SHP77 treated with DMSO at 0.1 percent for 48 hours (cell line): Measurements from ENCODE around the gene FREM2.

ENCODE experiments used
- DNase-seq: peaks from one replicate; lab custom pipeline; 2025; lab: John Stamatoyannopoulos, UW

The FREM2 gene

DNA sequence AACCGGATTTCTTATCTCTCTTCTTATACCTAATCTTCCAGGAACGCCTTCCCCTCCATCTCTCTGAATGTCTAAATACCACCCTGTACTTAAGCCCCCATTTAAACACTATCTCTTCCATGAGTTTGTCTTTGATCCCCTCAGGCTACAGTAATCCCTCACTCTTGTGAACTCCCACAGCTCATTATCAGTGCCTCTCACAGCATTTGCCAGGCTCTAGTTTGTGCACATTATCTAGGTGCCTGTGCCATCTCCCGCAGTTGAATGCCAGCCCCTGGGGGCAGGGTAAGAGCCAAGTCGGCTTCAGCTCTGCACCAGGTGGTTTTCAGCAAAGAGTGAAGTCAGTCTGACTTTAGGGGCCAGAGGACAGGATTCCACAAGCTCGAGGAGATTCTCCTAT lies 71.4 kb downstream of the FREM2 start:
- no peak for DNase-seq

DNA sequence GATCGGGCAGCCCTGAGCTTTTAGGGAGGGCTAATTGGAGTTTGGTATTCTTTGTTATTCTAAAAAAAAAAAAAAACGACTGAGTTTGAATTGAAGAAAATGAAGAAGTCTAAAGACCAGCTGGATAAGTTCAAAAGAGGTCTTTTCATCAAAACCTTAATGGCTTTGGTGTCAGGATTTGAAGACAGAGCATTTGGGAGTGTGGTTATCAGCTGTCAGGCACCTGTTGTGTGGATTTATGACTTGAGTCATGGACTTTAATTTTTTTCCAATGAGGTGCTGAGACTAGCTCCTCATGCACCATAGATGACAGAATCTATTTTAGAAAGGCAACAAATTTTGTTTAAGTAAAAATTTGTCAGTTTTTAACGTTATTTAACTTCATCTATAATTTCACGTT lies 72.5 kb downstream of the FREM2 start:
- DNase-seq: no peak

DNA sequence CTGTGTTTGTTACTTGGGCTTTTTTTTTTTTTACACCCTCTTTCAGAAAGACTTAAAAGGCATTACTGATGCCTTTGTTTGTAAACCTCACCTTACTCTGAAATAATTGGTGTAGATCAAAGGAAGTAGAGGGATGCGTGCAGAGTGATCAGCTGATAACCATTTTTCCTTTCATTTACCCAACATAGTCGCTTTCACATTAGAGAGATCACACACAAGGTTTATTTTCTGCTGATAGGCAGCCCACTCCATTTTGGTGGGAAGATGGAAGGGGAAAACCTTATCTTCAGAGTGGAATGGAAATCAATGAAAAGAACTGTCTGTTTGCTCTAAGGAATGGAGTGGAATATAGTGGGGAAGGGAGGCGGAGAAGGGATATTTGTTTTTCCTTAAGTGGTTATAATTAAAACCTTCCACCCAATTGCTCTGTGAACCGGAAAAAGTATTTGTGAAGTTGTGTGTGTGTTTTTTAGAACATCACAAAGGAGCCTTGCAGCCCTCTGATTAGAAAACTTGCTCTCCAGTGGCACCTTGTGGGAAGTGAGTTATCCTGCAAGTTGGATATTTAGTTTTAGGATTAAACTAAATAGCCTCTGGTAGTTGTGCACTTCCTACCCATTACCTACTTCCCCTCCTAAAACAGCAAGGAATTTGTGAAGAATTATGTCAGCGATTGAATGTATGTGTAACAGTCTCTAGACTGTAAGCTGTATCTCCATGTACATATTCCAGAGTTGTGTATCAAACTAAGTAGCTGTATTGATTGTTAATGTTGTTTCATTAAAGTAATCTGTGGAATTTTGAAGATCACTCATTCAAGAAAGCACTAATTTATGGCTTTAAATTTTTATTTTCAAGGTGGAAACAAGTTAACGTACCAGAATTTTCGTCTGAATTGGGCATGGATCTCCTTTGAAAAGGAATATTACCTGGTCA lies 76.8 kb downstream of the FREM2 start:
- DNase-seq: peak; percentile 23

DNA sequence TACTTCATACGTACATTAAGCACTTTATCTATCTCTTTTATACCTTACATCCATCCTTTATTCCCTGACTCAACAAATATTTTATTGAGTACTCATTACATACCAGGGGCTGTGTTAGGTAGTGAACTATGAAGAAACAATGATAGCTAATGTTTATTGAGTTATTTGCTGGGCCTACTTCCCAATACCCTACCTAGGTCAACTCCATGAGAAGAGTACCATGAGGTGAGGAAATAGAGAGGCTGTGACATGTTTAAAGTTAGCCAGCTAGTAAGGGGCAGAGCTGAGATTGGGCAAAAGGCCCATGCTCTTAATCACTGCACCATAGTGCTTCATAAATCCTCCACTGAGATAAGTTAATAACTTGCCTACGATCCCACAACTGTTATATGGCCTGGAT lies 79.9 kb downstream of the FREM2 start:
- DNase-seq: no peak

DNA sequence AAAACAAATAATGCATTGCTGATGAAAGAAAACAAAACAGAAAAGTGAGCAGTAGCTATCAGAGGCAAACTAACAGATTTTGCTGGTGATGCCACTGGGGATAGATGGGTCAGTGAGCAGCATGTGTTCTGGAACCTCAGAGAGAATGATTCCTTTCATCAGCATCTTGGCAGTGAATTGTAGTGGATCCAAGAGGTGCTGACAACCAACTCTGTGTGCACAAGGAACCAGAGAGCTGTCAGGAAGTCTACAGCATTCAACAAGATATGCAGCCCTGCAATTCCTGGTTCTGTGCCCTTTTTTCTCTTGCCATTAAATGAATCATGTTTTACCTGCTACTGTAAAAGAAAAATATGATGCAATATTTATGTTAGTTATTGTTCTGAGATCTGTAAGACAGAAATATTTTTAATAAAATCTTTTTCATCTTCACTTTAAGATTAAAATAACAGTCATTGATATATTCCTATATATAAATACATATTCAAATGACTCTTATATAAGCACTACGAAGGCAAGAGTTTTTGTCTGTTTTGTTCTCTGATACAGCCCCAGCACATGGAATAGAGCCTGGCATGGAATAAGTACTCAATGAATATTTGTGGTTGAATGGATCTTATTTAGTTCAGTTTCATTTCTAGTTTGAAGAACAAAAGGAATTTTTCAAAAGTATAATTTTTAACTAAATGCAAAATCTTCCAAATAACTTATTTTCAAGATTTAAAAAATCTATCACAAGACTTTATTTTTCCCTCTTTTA lies 80.8 kb downstream of the FREM2 start:
- DNase-seq: no peak

DNA sequence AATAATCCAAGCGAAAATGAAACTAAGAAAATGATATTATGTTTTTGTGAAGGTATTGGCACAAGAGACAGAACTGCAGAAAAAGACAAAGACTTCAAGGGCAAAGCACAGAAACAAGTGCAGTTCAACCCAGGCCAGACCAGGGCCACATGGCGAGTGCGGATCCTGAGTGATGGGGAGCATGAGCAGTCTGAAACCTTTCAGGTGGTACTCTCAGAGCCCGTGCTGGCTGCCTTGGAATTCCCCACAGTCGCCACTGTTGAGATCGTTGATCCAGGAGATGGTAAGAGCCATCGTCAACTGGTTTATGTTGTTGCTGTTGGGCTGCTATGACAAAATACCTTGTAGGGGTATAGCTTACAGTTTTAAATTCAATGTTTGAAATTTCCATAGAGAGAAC lies 82.6 kb downstream of the FREM2 start:
- DNase-seq: no peak

DNA sequence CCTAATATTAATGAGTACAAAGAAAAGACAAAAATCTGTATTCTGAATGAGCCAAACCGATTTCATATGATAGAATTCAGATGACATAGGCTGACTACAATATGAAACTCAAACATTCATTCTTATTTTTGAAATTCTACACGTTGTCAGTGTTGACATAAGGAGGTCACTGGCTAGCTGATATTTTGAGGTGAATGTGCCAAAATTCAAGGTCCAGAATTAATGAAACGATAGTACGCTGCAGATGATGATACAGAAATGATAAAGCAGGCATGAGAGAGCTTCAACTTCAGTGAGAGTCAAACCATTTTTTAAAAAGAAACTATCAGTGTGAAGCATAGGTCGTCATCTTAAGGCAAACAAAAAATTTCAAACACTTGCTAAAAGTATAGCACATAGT lies 88.2 kb downstream of the FREM2 start:
- DNase-seq: no peak

DNA sequence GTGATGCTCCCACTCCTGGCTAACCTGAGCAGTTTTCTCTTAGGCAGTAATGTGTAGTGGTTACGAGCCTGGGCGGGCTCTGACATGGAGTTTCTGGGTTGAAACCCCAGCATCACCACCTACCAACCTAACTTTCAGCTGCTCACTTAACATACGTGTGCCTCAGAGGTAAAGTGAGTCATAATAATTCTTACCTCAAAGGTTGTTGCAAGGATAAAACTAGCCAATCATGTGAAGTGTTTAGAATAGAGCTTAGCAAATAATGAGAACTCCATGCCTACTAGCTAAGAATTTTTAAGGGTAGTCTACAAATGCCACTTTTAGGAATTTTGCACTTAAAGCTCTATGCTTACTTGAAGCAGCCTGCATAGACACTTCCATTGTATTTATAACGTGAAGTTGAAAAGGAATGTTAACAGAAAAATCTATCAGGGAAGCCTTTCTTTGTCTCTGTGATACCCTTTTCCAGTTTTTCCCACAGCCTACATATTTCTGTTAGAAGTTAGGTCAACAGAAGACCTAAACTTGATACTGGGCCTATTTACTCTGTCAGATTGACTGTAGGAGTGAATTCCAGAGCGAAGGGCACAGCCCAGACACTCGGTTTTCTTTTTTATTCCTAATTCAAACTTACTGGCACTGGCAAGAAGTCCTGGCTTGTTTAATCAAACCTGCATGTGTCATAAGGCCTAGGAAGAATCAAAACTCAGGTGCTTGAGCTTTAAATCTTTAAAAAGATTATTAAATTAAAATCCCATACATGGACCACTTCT lies 90.7 kb downstream of the FREM2 start:
- DNase-seq: no peak

DNA sequence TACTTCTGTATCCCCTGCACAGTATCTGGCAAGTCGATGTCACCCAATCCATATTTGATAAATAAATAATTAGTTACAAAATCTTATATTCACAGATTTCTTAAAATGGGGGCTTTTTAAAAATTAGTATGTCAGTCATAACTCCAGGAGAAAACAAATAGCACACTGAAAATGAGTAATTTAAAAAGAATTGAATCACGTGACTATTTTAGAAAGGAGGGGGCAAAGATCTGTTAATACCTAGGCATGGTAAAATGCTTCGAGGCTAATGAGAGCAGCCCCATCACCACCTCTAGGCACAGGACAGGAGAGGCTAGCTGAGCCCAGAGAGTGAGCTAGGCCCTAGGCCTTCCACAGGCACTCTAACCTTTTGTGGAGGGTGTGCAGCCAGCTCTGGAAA lies 94.7 kb downstream of the FREM2 start:
- no peak for DNase-seq

DNA sequence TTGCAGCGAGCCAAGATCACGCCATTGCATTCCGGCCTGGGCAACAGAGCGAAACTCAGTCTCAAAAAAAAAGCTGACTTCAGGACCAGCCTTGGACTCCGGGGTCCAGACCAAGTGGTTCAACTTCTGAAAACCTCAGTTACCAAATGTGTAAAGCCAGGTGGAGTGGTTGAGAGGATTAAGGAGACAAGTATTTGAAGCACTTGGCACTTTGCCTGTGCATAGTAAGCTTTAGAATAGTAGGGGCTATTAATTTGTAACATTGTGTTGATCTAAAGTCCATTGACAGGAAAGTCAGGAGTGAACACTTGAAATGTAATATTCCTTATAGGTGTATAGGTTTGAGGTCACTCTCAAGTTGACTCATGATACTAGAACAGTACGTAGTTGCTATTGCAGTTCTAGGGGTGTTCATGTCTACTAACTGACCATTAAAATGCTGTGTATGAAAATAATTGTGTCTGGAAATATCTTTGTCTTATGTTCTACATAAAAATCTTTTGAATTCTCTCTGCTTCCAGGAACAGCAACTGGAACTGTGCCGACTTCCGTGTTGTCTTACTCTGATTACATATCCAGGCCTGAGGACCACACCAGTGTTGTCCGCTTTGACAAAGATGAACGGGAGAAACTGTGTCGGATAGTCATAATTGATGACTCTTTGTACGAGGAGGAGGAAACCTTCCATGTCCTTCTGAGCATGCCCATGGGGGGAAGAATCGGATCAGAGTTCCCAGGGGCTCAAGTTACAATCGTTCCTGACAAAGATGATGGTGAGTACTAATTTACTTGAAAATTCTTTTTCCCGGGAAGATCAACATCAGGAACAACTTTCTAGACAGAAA lies 97.4 kb downstream of the FREM2 start:
- DNase-seq: no peak

DNA sequence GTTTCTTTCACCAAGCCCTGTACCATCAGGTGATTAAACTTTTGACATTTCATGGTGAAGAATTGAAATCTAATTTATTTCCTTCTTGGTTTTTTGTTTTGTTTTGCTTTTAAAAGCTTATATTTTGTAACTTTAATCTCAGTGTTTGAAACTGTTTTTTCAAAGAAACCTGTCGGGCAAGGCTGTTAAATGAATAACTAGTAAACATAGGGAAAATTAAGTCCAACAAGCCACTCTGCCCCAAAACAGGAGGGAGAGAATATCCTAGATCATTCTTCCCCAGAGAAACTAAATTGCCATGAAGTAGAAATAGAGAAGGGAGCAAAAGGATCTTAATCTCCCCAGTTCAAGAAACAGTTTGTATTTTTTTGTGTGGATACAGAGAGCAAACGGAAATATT lies 98.2 kb downstream of the FREM2 start:
- DNase-seq: no peak

DNA sequence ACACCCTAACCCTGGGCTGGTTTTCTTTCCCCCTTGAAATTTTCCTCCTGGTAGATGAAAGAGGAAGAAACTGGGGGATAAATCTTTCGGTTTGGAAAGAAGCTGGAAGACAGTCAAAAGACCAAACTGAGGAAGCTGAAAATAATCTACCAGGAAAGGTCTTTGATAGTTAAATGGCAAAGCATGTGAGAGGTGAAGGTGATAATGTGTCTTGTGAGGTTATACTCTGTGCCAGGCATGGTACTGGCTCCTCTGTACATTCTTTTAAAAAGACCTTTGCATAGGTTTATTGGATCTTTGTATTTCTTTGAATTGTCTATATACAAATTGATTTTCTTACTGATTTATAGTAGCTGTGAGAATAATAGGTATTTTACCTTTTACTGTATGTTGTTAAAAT lies 98.6 kb downstream of the FREM2 start:
- DNase-seq: no peak

DNA sequence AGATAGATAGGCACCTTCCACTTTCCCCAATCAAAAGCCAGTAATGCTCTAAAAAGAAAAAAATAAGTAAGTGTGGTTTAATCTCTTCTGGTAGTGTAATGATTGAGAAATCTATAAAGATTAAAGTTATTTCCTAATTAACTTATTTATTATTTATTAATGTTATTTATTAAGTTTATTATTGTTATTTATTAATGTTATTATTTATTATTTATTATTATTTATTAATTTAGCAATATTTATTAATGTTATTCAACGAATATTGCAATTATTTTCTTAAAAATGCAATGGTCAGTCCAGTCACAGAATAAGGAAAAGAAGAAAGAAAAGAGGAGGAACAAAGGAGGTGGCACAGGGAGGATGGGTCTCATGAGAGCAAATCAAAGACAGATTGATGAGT lies 100.7 kb downstream of the FREM2 start:
- DNase-seq: no peak

DNA sequence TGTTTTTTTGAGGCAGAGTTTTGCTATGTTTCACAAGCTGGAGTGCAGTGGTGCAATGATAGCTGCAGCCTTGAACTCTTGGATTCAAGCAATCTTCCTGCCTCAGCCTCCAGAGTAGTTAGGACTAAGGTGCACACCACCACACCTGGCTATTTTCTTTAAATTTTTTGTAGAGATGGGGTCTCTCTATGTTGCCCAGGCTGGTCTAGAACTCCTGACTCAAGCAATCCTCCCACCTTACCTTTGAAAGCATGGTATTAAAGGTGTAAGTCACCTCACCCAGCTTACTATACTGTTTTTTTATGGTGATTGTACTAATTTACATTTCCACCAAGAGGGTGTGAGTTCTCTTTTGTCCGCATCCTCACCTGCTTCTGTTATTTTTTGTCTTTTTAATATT lies 110.0 kb downstream of the FREM2 start:
- DNase-seq: no peak

DNA sequence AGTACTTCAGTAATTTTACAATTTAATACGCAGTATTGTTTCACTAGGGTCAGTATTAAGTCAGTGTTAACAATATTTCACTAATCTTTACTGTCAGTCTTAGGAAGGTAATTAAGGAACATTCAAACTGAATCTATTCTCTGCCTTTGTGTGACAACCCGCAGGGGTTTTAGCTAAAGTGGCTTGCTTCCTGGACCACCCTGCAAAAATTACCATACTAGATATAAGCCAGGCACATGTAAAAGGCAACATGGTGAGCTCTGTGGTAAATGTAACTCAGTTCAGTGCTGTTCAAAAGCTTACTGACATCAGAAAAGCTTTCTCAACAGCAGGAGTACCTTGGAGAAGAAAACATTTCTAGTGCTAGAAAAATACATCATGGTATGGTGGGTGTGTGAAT lies 116.7 kb downstream of the FREM2 start:
- no peak for DNase-seq

DNA sequence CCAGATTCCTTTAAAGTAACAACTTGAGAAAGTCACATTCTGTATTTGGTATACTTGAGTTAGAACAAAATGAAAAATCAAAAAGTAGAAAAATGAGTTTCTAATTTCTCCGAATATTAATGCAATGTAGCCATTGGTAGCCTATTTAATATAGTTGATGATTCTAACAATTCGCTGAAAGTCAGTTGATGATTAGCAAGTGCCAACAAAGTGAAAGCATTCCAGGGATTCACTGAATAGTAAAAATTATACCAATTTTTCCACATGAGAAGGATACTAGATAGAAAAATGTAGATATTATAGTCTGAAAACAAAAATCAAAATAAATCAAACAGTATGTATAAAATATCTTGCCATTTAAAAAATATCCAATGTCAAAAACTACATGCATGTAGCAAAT lies 117.2 kb downstream of the FREM2 start:
- no peak for DNase-seq

DNA sequence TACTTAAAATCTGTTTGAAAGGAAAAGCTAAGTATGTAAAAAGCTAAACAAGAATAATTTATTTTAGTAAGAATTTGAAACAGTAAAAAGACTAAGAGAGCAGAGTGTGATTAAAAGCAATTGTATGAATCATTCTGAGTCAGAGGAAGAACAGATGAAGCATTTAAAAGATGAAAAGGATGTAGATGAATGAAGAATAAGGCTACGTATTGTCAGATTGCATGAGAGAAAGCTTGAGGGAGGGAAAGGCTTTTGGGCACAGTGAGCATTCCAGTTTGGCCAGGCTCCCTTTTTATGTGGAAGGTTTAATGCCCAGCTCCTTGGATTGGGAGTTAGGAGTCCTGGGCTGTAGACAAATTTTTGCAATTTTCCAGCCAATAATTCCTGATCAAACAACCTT lies 117.7 kb downstream of the FREM2 start:
- DNase-seq: no peak

DNA sequence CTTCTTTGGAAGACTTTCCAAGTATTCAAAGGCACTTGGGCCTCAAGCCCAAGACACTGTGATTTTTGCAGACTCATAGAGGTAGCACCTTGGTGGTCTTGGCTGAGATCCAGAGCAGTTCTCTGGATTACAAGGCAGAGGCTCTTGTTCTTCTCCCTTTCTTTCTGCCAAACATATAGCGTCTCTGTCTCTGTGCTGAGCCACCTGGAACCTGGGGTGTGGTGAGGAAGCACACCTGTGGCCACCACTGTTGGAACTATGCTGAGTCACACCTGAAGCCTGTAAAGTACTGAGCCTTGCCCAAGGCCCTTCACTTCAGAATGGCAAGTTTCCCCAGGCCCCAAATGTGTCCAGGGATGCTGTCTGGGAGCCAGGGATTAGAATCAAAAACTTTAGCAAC lies 127.5 kb downstream of the FREM2 start:
- no peak for DNase-seq

DNA sequence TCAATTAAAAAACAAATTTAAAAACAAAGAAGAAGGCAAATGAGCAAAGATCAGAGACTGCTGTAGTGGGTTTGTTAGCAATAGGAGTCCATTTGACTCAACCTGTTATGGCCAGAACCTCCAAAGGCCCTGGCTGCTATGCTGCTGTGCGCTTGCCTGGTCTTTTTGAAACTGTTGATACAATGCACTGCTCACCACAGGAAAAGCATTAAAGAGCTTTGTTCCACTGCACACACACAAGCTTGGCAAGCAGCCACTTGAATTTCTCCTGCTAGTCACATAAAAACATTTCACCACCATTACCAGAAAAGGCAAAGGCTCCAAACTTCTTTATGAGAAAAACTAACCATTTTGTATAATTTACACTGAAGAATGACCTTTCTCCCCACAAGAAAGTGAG lies 132.2 kb downstream of the FREM2 start:
- DNase-seq: no peak

DNA sequence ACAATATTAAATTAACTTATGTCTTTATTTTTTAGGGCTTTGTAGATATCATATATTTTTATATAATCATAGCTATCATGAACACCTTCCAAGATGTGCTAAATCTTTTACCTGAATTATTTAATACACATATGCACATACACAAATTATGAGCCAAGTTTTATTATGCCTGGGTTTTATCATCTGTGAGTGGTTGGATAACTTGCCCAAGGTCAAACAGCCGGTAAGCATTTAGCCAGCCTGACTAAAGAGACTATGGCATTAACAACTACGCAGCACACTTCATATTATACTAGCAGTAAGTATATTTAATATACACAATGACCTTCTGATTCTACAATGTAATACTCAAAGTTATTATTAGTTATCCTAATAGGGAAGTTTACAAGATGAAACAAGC lies 132.7 kb downstream of the FREM2 start:
- DNase-seq: no peak

DNA sequence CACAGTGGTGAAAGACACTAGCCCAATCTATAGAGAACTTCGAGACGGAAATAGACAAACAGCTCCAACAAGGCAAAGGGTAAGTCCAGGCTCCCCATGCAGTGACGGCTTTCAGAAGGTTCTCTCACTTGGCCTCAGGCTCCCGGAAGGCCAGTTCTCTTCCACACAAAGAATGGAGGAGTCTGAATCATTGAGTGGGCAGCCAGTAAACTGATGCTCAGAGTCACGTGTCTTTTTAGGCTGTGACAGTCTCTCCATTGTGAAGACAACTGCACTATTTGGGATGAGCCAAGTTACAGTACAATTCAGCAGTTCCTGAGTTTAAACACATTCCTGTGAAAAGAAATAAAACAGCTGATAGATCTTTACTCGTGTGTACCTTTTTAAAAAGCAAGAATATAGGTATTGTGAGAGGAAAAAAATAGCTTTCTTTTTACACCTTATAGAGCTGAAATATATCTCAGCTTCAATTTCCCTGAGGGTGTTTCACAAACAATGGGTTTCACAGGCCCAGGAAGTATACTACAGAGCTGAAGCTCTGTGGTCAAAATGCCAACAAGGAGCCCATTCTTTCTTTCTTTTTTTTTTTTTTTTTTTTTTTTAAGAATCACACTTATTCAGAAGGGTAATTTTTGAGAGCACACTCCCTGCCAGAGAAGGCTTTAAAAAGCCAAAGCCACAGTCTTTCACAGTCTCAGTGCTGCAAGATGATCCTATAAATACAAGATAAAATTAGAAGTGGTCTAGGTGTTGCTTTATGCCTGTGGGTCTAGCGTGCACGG lies 135.1 kb downstream of the FREM2 start:
- no peak for DNase-seq
